Testis (tissue), 3 donors: ENCODE results near the gene EIF3K. TPM values are rescaled to one million over a fixed set of nuclear protein-coding genes. Genes with fewer than 3 reads are reported as not detected.
A peak's percentile ranks its signal among the peaks of the same experiment; 100 is the strongest.

Source experiments
- DNase-seq: peaks from one replicate; pipeline ENCODE4 v3.0.0-alpha.2; 2019
- H3K27ac ChIP-seq, 2 donors: fragments of 200-600 bp; sonication (generic); one replicate each; pipeline ENCODE4 v1.5.1; 2019
- H3K27me3 ChIP-seq: fragments of 200-600 bp; sonication (generic); one replicate; pipeline ENCODE4 v1.5.1; 2019
- H3K36me3 ChIP-seq: fragments of 200-600 bp; sonication (generic); one replicate; pipeline ENCODE4 v1.5.1; 2017; ENCODE audit warnings: low read depth; ENCODE audit errors: missing control alignments
- H3K4me1 ChIP-seq: fragments of 200-600 bp; sonication (generic); one replicate; pipeline ENCODE4 v1.5.1; 2019
- H3K4me3 ChIP-seq, 2 donors: fragments of 200-600 bp; sonication (generic); one replicate each; pipeline ENCODE4 v1.5.1; 2017 to 2019
- H3K9me3 ChIP-seq: fragments of 200-600 bp; sonication (generic); one replicate; pipeline ENCODE4 v1.5.1; 2017
- CTCF ChIP-seq, 3 experiments: fragments of 450-650 bp in 2 of 3; fragments of 200-600 bp in 1 of 3; sonication (generic) in 1 of 3; IDR thresholded peaks; one replicate each; pipeline ENCODE4 v1.5.1; 2016 to 2019; ENCODE audit warnings: antibody characterized with exemption in 3 of 3, mild to moderate bottlenecking in 2 of 3, moderate library complexity in 1 of 3
- POLR2A ChIP-seq: fragments of 450-650 bp; IDR thresholded peaks from one replicate; pipeline ENCODE4 v1.6.1; 2017; ENCODE audit warnings: antibody characterized with exemption, mild to moderate bottlenecking, moderate library complexity
- WGBS, 2 donors: methylation state at CpG; one replicate each; pipeline ENCODE4 v1.1.5; 2018; 5-methylcytosine and 5-hydroxymethylcytosine counted together
- intact Hi-C: fragments of 100-400 bp; cut with DNase I; formaldehyde crosslinking; loops from one replicate; pipeline ENCODE4 v1.15.1; 2023; ENCODE audit warnings: low total_unique reads
- polyA plus RNA-seq: library from polyadenylated mRNA; stranded (reverse); fragments of 350-450 nt; fragmentation: Illumina TruSeq; extraction: RNeasy Lipid Tissue Mini Kit (QIAGEN cat#74804); gene quantifications from one replicate; pipeline ENCODE4 v1.2.3, GENCODE V29; 2014; ENCODE audit warnings: low read depth, low replicate concordance; ENCODE audit not compliant: insufficient read depth
- total RNA-seq, 2 donors: library from RNA; depleted of rRNA; stranded (reverse); fragments of >200 nt; gene quantifications; one replicate each; pipeline ENCODE4 v1.2.3, GENCODE V29; 2016

EIF3K gene
- total and polyA plus RNA-seq, 3 donors from 2014 or later = 195 to 235 (median 201) TPM

DNA sequence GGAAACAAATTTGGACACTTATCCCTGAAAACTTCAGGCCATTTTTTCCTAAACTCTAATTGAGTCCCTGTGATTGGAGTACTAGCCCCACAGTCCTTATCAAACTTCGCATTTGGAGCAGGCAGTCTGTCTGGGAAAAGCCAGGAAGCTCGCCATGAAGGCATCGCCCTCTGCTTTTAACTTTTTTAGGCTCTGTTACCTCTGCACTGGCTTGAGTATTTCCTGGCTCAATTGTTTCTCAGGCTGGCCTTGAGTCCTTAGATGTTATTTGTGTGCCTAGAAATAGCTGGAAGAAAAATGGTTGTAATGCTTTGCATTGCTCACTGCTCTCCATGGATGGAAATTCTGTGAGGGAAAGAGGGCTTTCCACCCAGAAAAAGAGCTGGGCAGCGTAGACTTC, 52.7 kb downstream of the EIF3K start:
- Histone ChIP-seq H3K27ac (peak overlapping the region; percentile 53 to 77), H3K36me3 (no peaks in the 10 kb centered on the region), H3K9me3 (no peaks in the 10 kb centered on the region), H3K4me1 (peaks cover 30% of the 10 kb centered on the region), H3K4me3 (no peak overlapping the region), H3K27me3 (no peaks in the 10 kb centered on the region)
- 44% methylated on average over 4 of the region's 4 CpGs for WGBS, 2 donors
- intact Hi-C loops = no loop called here
- no peak for DNase-seq
- TF ChIP-seq POLR2A (no peak), CTCF (IDR thresholded peaks at IDR 0.05) (no peak)

- Histone ChIP-seq H3K4me3 (no peak overlapping the region), H3K27me3 (no peaks in the 10 kb centered on the region), H3K9me3 (no peaks in the 10 kb centered on the region), H3K36me3 (no peaks in the 10 kb centered on the region), H3K27ac (no peak overlapping the region), H3K4me1 (peaks cover 17% of the 10 kb centered on the region)
- TF ChIP-seq CTCF (IDR thresholded peaks at IDR 0.05) = no peak
- TF ChIP-seq POLR2A = no peak
- intact Hi-C loops = no loop called here
- no peak for DNase-seq
- WGBS, 2 donors = 92 to 95% methylated on average over 4 of the region's 4 CpGs
Measured at GRCh38 chr19:38673030-38673429, 54.0 kb downstream of the EIF3K start.

DNA sequence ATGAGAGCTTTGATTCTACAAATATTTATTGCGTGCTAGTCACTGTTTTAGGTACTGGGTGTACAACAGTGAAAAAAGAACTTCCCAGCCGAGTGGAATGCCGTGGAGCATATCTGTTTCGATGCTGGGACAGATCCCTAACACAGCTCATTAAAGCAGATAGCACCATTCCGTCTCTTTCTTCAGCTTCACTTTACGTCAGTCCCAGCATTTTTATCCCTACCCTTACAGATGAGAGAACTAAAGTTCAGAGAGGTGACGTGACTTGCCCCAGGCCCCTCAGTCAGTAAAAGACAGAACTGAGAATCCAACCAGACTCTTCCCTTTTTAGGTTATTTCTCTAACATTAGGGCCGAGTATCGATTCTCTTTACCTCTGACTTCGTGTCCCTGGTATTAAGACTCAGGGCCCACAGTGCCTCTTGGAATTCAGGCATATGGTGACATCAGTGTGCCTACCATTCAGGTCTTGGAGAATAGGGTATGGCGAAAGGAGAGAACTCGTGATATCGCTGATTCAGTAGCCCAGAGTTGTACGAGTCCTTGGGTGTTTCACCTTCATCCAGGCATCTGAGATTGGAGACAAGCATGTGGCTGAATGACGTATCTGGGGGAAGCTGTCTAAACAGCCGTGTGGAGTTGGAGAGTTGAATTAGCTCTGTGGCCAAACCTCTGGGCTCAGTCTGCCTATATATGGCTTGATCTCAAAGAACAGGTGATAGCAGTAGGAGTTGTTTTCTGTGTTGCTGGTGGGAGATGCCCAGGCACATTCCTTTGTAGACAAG, 55.6 kb downstream of the EIF3K start:
- Histone ChIP-seq H3K9me3 (no peaks in the 10 kb centered on the region), H3K27me3 (no peaks in the 10 kb centered on the region), H3K36me3 (no peaks in the 10 kb centered on the region), H3K27ac (peak overlapping the region in 1 of 2 donors; percentile 75), H3K4me3 (no peak overlapping the region), H3K4me1 (peaks cover 15% of the 10 kb centered on the region)
- TF ChIP-seq CTCF (IDR thresholded peaks at IDR 0.05) = no peak
- no peak for TF ChIP-seq POLR2A
- DNase-seq = no peak
- intact Hi-C loops = no loop called here
- 55 to 75% methylated on average over 16 of the region's 16 CpGs for WGBS, 2 donors

GRCh38 chr19:38675611-38676010, 56.6 kb downstream of the EIF3K start:
- no peak for DNase-seq
- intact Hi-C loops = no loop called here
- Histone ChIP-seq H3K9me3 (no peaks in the 10 kb centered on the region), H3K27ac (no peak overlapping the region), H3K4me1 (peaks cover 15% of the 10 kb centered on the region), H3K27me3 (no peaks in the 10 kb centered on the region), H3K4me3 (no peak overlapping the region), H3K36me3 (no peaks in the 10 kb centered on the region)
- TF ChIP-seq CTCF (IDR thresholded peaks at IDR 0.05) (no peak), POLR2A (no peak)
- 92% methylated on average over 5 of the region's 5 CpGs for WGBS, 2 donors
